Measurements from ENCODE around the gene HDAC4. TPM values are rescaled to one million over a fixed set of nuclear protein-coding genes. Genes with fewer than 3 reads are reported as not detected.
A peak's percentile ranks its signal among the peaks of the same experiment; 100 is the strongest.

Gene HDAC4
- total and polyA plus RNA-seq, 3 experiments from 2014 or later = 8.3 to 28.8 (median 24.0) TPM

- H3K27ac ChIP-seq (ENCODE audit: low read depth, low read length) = no peak overlapping the region
- no peaks in the 10 kb centered on the region for H3K27me3 ChIP-seq (ENCODE audit: insufficient read depth, low read length, poor library complexity, severe bottlenecking)
- no peak overlapping the region for H3K4me3 ChIP-seq (ENCODE audit: low read length)
- H3K36me3 ChIP-seq (ENCODE audit: insufficient read depth, low read length) = no peaks in the 10 kb centered on the region
- H3K4me1 Mint-ChIP-seq = peaks cover 73 to 90% (median 77%) of the 10 kb centered on the region in 3 donors
- H3K9me3 Mint-ChIP-seq = no peaks in the 10 kb centered on the region
- no peaks in the 10 kb centered on the region for H3K9me3 ChIP-seq (ENCODE audit: low read length)
- H3K27ac Mint-ChIP-seq = peak overlapping the region in 3 of 8 donors; percentile 42 to 72 (median 60)
- ChIA-PET POLR2A (no interaction called here), CTCF (interaction anchor here (0.8 to 1.4 kb wide), 2 partner anchors 8 to 26 kb away, joined by 3 read pairs; no protein-coding TSS in a partner anchor)
- peaks cover 0 to 5% of the 10 kb centered on the region in 2 donors for H3K27me3 Mint-ChIP-seq
- H3K4me3 Mint-ChIP-seq = no peak overlapping the region
- DNase-seq = no peak
- H3K36me3 Mint-ChIP-seq = peaks cover 0 to 4% (median 4%) of the 10 kb centered on the region in 3 donors
- H3K4me1 ChIP-seq (ENCODE audit: insufficient read depth, low read length) = peaks cover 76% of the 10 kb centered on the region
These were observed 129.3 kb downstream of the HDAC4 start for GRCh38 chr2:239271471-239271870.

DNA sequence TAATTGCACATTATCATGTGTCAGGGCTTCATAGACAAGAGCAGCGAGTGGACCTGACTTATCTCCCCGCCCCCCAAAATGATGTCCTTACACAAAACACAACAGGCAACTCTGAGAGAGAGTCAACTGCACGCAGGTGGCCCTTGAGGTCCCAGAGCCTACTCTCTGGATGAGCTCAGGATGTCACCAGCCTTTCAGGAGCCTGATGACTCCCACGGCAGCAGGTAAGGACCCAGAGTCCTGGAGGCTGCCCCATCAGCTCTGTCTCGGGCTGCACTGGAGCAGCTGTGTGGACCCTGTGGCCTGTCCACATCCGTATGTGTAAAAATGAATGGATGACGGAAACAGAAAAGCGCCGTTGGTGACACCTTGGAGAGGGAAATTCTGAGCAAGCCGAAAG, 130.9 kb downstream of the HDAC4 start:
- Histone ChIP-seq H3K36me3 (ENCODE audit: insufficient read depth, low read length) (no peaks in the 10 kb centered on the region), H3K27me3 (ENCODE audit: insufficient read depth, low read length, poor library complexity, severe bottlenecking) (no peaks in the 10 kb centered on the region), H3K4me1 (ENCODE audit: insufficient read depth, low read length) (peaks cover 79% of the 10 kb centered on the region), H3K4me3 (ENCODE audit: low read length) (no peak overlapping the region), H3K9me3 (ENCODE audit: low read length) (no peaks in the 10 kb centered on the region), H3K27ac (ENCODE audit: low read depth, low read length) (no peak overlapping the region)
- ChIA-PET CTCF (no interaction called here), POLR2A (no interaction called here)
- Mint-ChIP-seq H3K4me1 (peaks cover 81 to 90% (median 85%) of the 10 kb centered on the region in 3 donors), H3K9me3 (no peaks in the 10 kb centered on the region), H3K27me3 (peaks cover 0 to 5% of the 10 kb centered on the region in 2 donors), H3K4me3 (peak overlapping the region in 1 of 7 donors; percentile 66), H3K36me3 (peaks cover 0 to 6% (median 4%) of the 10 kb centered on the region in 3 donors), H3K27ac (peak overlapping the region in 4 of 8 donors; percentile 27 to 68 (median 42))
- no peak for DNase-seq

- Mint-ChIP-seq H3K36me3 (peaks cover 0 to 6% (median 4%) of the 10 kb centered on the region in 3 donors), H3K4me3 (peak overlapping the region in 6 of 7 donors; percentile 20 to 98 (median 70)), H3K4me1 (peaks cover 81 to 90% (median 85%) of the 10 kb centered on the region in 3 donors), H3K27me3 (peaks cover 0 to 3% of the 10 kb centered on the region in 2 donors), H3K9me3 (no peaks in the 10 kb centered on the region), H3K27ac (peak overlapping the region in 6 of 8 donors; percentile 27 to 99 (median 57))
- Histone ChIP-seq H3K27me3 (ENCODE audit: insufficient read depth, low read length, poor library complexity, severe bottlenecking) (no peaks in the 10 kb centered on the region), H3K4me3 (ENCODE audit: low read length) (no peak overlapping the region), H3K36me3 (ENCODE audit: insufficient read depth, low read length) (no peaks in the 10 kb centered on the region), H3K9me3 (ENCODE audit: low read length) (no peaks in the 10 kb centered on the region), H3K4me1 (ENCODE audit: insufficient read depth, low read length) (peaks cover 79% of the 10 kb centered on the region), H3K27ac (ENCODE audit: low read depth, low read length) (no peak overlapping the region)
- CTCF ChIA-PET = interaction anchor here (3.1 kb wide), 1 partner anchor 30 kb away, joined by 23 read pairs; no protein-coding TSS in a partner anchor
- DNase-seq = no peak
- POLR2A ChIA-PET = no interaction called here
These were observed 131.5 kb downstream of the HDAC4 start for GRCh38 chr2:239269173-239269885.

DNA sequence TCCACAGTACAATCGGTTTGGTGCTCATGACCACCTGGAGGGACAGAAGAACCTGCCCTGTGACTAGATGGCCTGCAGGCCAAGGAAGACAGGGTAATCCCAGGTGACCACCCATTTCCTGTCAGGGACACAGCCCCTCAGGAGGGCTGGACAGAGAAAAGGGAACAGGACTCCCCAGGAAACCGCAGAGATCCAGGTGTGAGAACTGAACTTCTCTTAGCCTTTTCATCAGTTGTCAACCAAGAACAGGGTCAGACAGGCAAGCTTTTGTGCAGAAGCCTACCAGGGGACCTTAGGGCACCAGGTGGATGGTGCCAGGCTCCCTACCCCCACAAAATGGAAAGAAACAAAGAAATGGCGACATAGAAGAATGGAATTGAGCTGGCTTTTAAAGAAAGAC, 132.3 kb downstream of the HDAC4 start:
- peak overlapping the region in 7 of 8 donors; percentile 61 to 99 (median 95) for H3K27ac Mint-ChIP-seq
- Histone ChIP-seq H3K9me3 (ENCODE audit: low read length) (no peaks in the 10 kb centered on the region), H3K4me3 (ENCODE audit: low read length) (peak overlapping the region; percentile 100), H3K36me3 (ENCODE audit: insufficient read depth, low read length) (no peaks in the 10 kb centered on the region), H3K4me1 (ENCODE audit: insufficient read depth, low read length) (peaks cover 79% of the 10 kb centered on the region), H3K27ac (ENCODE audit: low read depth, low read length) (no peak overlapping the region), H3K27me3 (ENCODE audit: insufficient read depth, low read length, poor library complexity, severe bottlenecking) (no peaks in the 10 kb centered on the region)
- CTCF ChIA-PET = interaction anchor here (1.0 to 3.1 kb wide), 2 partner anchors 19 to 31 kb away, joined by 4 to 23 read pairs; no protein-coding TSS in a partner anchor
- H3K36me3 Mint-ChIP-seq = peaks cover 0 to 6% (median 4%) of the 10 kb centered on the region in 3 donors
- H3K27me3 Mint-ChIP-seq = peaks cover 0 to 3% of the 10 kb centered on the region in 2 donors
- no peaks in the 10 kb centered on the region for H3K9me3 Mint-ChIP-seq
- peak overlapping the region; percentile 46 to 98 (median 55) for H3K4me3 Mint-ChIP-seq
- DNase-seq = no peak
- POLR2A ChIA-PET = no interaction called here
- peaks cover 78 to 90% (median 82%) of the 10 kb centered on the region in 3 donors for H3K4me1 Mint-ChIP-seq

DNA sequence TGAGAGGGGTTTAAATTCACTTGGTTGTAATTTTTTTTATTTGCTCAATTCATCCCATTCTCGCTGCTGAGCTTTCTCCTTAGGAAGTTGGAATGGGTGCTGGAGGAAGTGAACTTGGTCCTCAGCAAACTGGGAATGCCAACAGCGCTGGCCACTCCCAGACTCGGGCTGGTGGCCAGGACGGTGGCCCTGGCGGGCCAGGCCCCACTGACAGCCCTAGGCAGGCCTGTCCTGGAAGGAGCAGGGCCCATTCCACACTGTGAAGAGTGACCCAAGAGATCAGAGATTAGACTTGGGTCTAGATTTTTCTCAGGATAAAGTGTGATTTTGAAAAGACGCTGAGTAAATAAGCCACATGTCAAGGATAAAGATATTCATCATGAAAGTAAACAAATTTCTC, 132.7 kb downstream of the HDAC4 start:
- peak overlapping the region; percentile 61 to 99 (median 99) for H3K27ac Mint-ChIP-seq
- Histone ChIP-seq H3K27ac (ENCODE audit: low read depth, low read length) (no peak overlapping the region), H3K4me1 (ENCODE audit: insufficient read depth, low read length) (peaks cover 78% of the 10 kb centered on the region), H3K9me3 (ENCODE audit: low read length) (no peaks in the 10 kb centered on the region), H3K4me3 (ENCODE audit: low read length) (peak overlapping the region; percentile 100), H3K36me3 (ENCODE audit: insufficient read depth, low read length) (no peaks in the 10 kb centered on the region), H3K27me3 (ENCODE audit: insufficient read depth, low read length, poor library complexity, severe bottlenecking) (no peaks in the 10 kb centered on the region)
- H3K36me3 Mint-ChIP-seq = peaks cover 0 to 6% (median 4%) of the 10 kb centered on the region in 3 donors
- DNase-seq = no peak
- ChIA-PET CTCF (interaction anchor here (0.7 to 3.1 kb wide), 24 partner anchors 8 to 612 kb away, joined by 3 to 27 read pairs (median 4); partner anchors contain the start of gene HDAC4), POLR2A (interaction anchor here (0.6 to 2.0 kb wide), 4 partner anchors 27 to 758 kb away, joined by 3 to 19 read pairs (median 4); partner anchors contain the start of gene HDAC4)
- peaks cover 77 to 90% (median 81%) of the 10 kb centered on the region in 3 donors for H3K4me1 Mint-ChIP-seq
- H3K27me3 Mint-ChIP-seq = peaks cover 0 to 3% of the 10 kb centered on the region in 2 donors
- H3K4me3 Mint-ChIP-seq = peak overlapping the region; percentile 54 to 98 (median 78)
- H3K9me3 Mint-ChIP-seq = no peaks in the 10 kb centered on the region

DNA sequence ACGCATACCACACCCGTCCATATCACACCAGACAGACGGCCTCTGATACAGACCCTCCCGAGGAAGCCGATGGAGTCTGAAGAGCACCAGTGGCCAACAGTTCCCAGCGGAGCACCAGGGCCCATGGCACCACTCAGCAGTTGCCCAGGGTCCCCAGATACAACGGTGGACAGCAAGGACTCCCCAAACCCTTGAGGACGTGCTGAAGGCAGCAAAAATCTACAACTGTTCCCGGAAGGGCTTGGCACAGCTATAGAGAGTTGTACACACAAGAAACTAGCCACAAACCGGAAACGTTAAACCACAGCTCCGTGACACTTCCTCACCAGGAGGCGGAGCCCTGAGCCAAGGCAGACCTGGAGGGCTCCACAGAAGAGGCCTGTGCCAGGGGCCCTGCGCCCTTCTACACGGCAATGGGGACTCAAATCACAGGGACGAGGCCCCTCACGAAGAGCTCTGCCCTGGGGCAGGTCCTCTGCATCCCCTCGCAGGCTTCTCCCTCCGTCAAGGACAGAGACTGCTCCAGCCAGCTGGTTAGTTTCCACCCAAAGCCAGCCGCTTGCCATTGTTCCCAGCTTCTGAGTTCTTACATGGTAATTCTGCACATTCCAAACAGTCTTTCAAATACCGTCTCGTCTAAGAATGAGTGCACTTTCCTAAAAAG, 133.4 kb downstream of the HDAC4 start:
- peaks cover 0 to 6% (median 4%) of the 10 kb centered on the region in 3 donors for H3K36me3 Mint-ChIP-seq
- peak overlapping the region; percentile 94 to 99 (median 99) for H3K27ac Mint-ChIP-seq
- ChIA-PET CTCF (interaction anchor here (0.6 to 3.1 kb wide), 30 partner anchors 9 to 613 kb away, joined by 3 to 27 read pairs (median 4); partner anchors contain the start of gene HDAC4), POLR2A (interaction anchor here (0.6 to 2.0 kb wide), 6 partner anchors 22 to 759 kb away, joined by 3 to 19 read pairs (median 4); partner anchors contain the start of genes HDAC4 and NDUFA10)
- H3K4me3 Mint-ChIP-seq = peak overlapping the region; percentile 93 to 99 (median 98)
- H3K4me1 Mint-ChIP-seq = peaks cover 72 to 90% (median 76%) of the 10 kb centered on the region in 3 donors
- H3K27me3 Mint-ChIP-seq = peaks cover 0 to 3% of the 10 kb centered on the region in 2 donors
- no peaks in the 10 kb centered on the region for H3K27me3 ChIP-seq (ENCODE audit: insufficient read depth, low read length, poor library complexity, severe bottlenecking)
- peak; percentile 85 to 96 (median 92) for DNase-seq
- no peaks in the 10 kb centered on the region for H3K9me3 Mint-ChIP-seq
- H3K36me3 ChIP-seq (ENCODE audit: insufficient read depth, low read length) = no peaks in the 10 kb centered on the region
- peaks cover 72% of the 10 kb centered on the region for H3K4me1 ChIP-seq (ENCODE audit: insufficient read depth, low read length)
- no peaks in the 10 kb centered on the region for H3K9me3 ChIP-seq (ENCODE audit: low read length)
- H3K27ac ChIP-seq (ENCODE audit: low read depth, low read length) = peak overlapping the region; percentile 93
- H3K4me3 ChIP-seq (ENCODE audit: low read length) = peak overlapping the region; percentile 100

- Mint-ChIP-seq H3K9me3 (no peaks in the 10 kb centered on the region), H3K36me3 (peaks cover 0 to 7% (median 3%) of the 10 kb centered on the region in 3 donors), H3K4me3 (peak overlapping the region; percentile 93 to 99 (median 98)), H3K4me1 (peaks cover 71 to 91% (median 72%) of the 10 kb centered on the region in 3 donors), H3K27me3 (peaks cover 0 to 3% of the 10 kb centered on the region in 2 donors), H3K27ac (peak overlapping the region; percentile 94 to 99 (median 99))
- H3K36me3 ChIP-seq (ENCODE audit: insufficient read depth, low read length) = no peaks in the 10 kb centered on the region
- CTCF ChIA-PET = interaction anchor here (0.6 to 3.1 kb wide), 25 partner anchors 9 to 613 kb away, joined by 3 to 27 read pairs (median 4); partner anchors contain the start of gene HDAC4
- peak overlapping the region; percentile 100 for H3K4me3 ChIP-seq (ENCODE audit: low read length)
- no peaks in the 10 kb centered on the region for H3K27me3 ChIP-seq (ENCODE audit: insufficient read depth, low read length, poor library complexity, severe bottlenecking)
- no peaks in the 10 kb centered on the region for H3K9me3 ChIP-seq (ENCODE audit: low read length)
- POLR2A ChIA-PET = interaction anchor here (0.9 to 2.0 kb wide), 5 partner anchors 9 to 758 kb away, joined by 3 to 19 read pairs (median 5); partner anchors contain the start of genes HDAC4 and NDUFA10
- DNase-seq = peak in 1 of 5 donors; percentile 33
- peaks cover 75% of the 10 kb centered on the region for H3K4me1 ChIP-seq (ENCODE audit: insufficient read depth, low read length)
- H3K27ac ChIP-seq (ENCODE audit: low read depth, low read length) = peak overlapping the region; percentile 93
These were observed 134.0 kb downstream of the HDAC4 start for GRCh38 chr2:239266779-239267287.
